ENCODE data around the gene MORN1.

Gene MORN1

GRCh38 chr1:2404142-2404889 lies 13.0 kb upstream of the MORN1 start:
- no peak for DNase-seq

GRCh38 chr1:2403273-2403672 lies 11.9 kb upstream of the MORN1 start:
- DNase-seq: no peak

- no peak for DNase-seq
These were observed 11.1 kb upstream of the MORN1 start for GRCh38 chr1:2402420-2402819.

- no peak for DNase-seq
These were observed 9.7 kb upstream of the MORN1 start for GRCh38 chr1:2400950-2401649.

GRCh38 chr1:2400576-2400909 lies 9.2 kb upstream of the MORN1 start:
- DNase-seq: no peak

GRCh38 chr1:2399890-2400575 lies 8.7 kb upstream of the MORN1 start:
- no peak for DNase-seq

GRCh38 chr1:2398871-2399270 lies 7.5 kb upstream of the MORN1 start:
- no peak for DNase-seq

GRCh38 chr1:2397007-2397679 lies 5.8 kb upstream of the MORN1 start:
- DNase-seq: no peak

GRCh38 chr1:2396476-2396875 lies 5.1 kb upstream of the MORN1 start:
- DNase-seq: no peak

- DNase-seq: no peak
These were observed 4.7 kb upstream of the MORN1 start for GRCh38 chr1:2396059-2396458.

- DNase-seq: no peak
These were observed 3.9 kb upstream of the MORN1 start for GRCh38 chr1:2395245-2395644.

- DNase-seq: no peak
These were observed 3.4 kb upstream of the MORN1 start for GRCh38 chr1:2394761-2395160.

- no peak for DNase-seq
These were observed 2.9 kb upstream of the MORN1 start for GRCh38 chr1:2394220-2394619.

GRCh38 chr1:2393471-2393877 lies 2.1 kb upstream of the MORN1 start:
- no peak for DNase-seq

- no peak for DNase-seq
These were observed 1.3 kb upstream of the MORN1 start for GRCh38 chr1:2392686-2393085.

- DNase-seq: no peak
These were observed 666 bp upstream of the MORN1 start for GRCh38 chr1:2391931-2392509.

GRCh38 chr1:2389644-2390043 lies 1.7 kb downstream of the MORN1 start:
- no peak for DNase-seq

- no peak for DNase-seq
These were observed 3.1 kb downstream of the MORN1 start for GRCh38 chr1:2388004-2388913.

GRCh38 chr1:2386636-2387611 lies 4.4 kb downstream of the MORN1 start:
- no peak for DNase-seq

- peak; percentile 0 for DNase-seq
These were observed 5.6 kb downstream of the MORN1 start for GRCh38 chr1:2385606-2386280.

Data from stimulated activated CD4-positive, alpha-beta T cell treated with anti-CD3 and anti-CD28 coated beads, Interleukin-1b, Interleukin-23, amount 100 ng/mL, for 48 hours (primary cell).